Activated CD8-positive, alpha-beta memory T cell treated with anti-CD3 and anti-CD28 coated beads for 36 hours (primary cell): ENCODE data around the gene NFIA. TPM values are rescaled to one million over a fixed set of nuclear protein-coding genes. Genes with fewer than 3 reads are reported as not detected.

Source experiments
- CTCF ChIA-PET: fragments of 350-600 bp; sonication (Branson Sonifier 250); formaldehyde crosslinking; loops from one replicate; lab custom pipeline; 2021; ENCODE audit warnings: antibody characterized with exemption; lab: Charles Lee
- POLR2A ChIA-PET: fragments of 350-600 bp; sonication (Branson Sonifier 250); formaldehyde crosslinking; loops from one replicate; lab custom pipeline; 2021; ENCODE audit warnings: antibody characterized with exemption; lab: Charles Lee
- total RNA-seq, 2 experiments: library from RNA; stranded (reverse); gene quantifications; one replicate each; pipeline ENCODE4 v1.2.3, GENCODE V29; 2021

The NFIA gene
- total RNA-seq, 2 experiments from 2014 or later: 3.6 to 4.8 TPM

GRCh38 chr1:61156576-61157467 lies 74.5 kb downstream of the NFIA start:
- ChIA-PET POLR2A (interaction anchor here (1.0 kb wide), 1 partner anchor 163 kb away, joined by 3 read pairs; no protein-coding TSS in a partner anchor), CTCF (interaction anchor here (0.6 kb wide), 1 partner anchor 109 kb away, joined by 3 read pairs; no protein-coding TSS in a partner anchor)

GRCh38 chr1:61157468-61157987 lies 75.2 kb downstream of the NFIA start:
- POLR2A ChIA-PET: interaction anchor here (0.5 to 1.0 kb wide), 2 partner anchors 162 to 230 kb away, joined by 3 to 6 read pairs; no protein-coding TSS in a partner anchor
- CTCF ChIA-PET: interaction anchor here (0.6 to 1.3 kb wide), 3 partner anchors 104 to 126 kb away, joined by 3 read pairs; no protein-coding TSS in a partner anchor

- ChIA-PET CTCF (interaction anchor here (1.3 kb wide), 1 partner anchor 103 kb away, joined by 3 read pairs; no protein-coding TSS in a partner anchor), POLR2A (no interaction called here)
Measured at GRCh38 chr1:61158591-61158990, 76.2 kb downstream of the NFIA start.

- CTCF ChIA-PET: no interaction called here
- POLR2A ChIA-PET: no interaction called here
Measured at GRCh38 chr1:61160526-61160925, 78.2 kb downstream of the NFIA start.

GRCh38 chr1:61162520-61163258 lies 80.3 kb downstream of the NFIA start:
- POLR2A ChIA-PET: no interaction called here
- CTCF ChIA-PET: no interaction called here

GRCh38 chr1:61163355-61163754 lies 81.0 kb downstream of the NFIA start:
- ChIA-PET POLR2A (no interaction called here), CTCF (no interaction called here)

GRCh38 chr1:61165402-61165801 lies 83.0 kb downstream of the NFIA start:
- POLR2A ChIA-PET: no interaction called here
- CTCF ChIA-PET: no interaction called here

GRCh38 chr1:61167309-61167708 lies 84.9 kb downstream of the NFIA start:
- POLR2A ChIA-PET: no interaction called here
- CTCF ChIA-PET: no interaction called here

- ChIA-PET CTCF (no interaction called here), POLR2A (no interaction called here)
Measured at GRCh38 chr1:61169045-61169444, 86.7 kb downstream of the NFIA start.

- CTCF ChIA-PET: no interaction called here
- POLR2A ChIA-PET: no interaction called here
Measured at GRCh38 chr1:61169634-61170033, 87.3 kb downstream of the NFIA start.

- ChIA-PET POLR2A (no interaction called here), CTCF (no interaction called here)
Measured at GRCh38 chr1:61170328-61171238, 88.2 kb downstream of the NFIA start.

GRCh38 chr1:61171346-61171745 lies 89.0 kb downstream of the NFIA start:
- POLR2A ChIA-PET: no interaction called here
- CTCF ChIA-PET: no interaction called here

GRCh38 chr1:61171974-61172373 lies 89.6 kb downstream of the NFIA start:
- CTCF ChIA-PET: no interaction called here
- POLR2A ChIA-PET: no interaction called here

- CTCF ChIA-PET: no interaction called here
- POLR2A ChIA-PET: no interaction called here
Measured at GRCh38 chr1:61173118-61173517, 90.8 kb downstream of the NFIA start.

- POLR2A ChIA-PET: no interaction called here
- CTCF ChIA-PET: interaction anchor here (1.1 kb wide), 1 partner anchor 132 kb away, joined by 3 read pairs; no protein-coding TSS in a partner anchor
Measured at GRCh38 chr1:61174060-61174795, 91.9 kb downstream of the NFIA start.

GRCh38 chr1:61175976-61176375 lies 93.6 kb downstream of the NFIA start:
- ChIA-PET POLR2A (no interaction called here), CTCF (no interaction called here)

- CTCF ChIA-PET: no interaction called here
Measured at GRCh38 chr1:61181067-61182038, 99.0 kb downstream of the NFIA start.

More at GRCh38 chr1:61181067-61182038, 99.0 kb downstream of the NFIA start:
- POLR2A ChIA-PET: no interaction called here
